SJCRH30 (cell line): ENCODE measurements around the gene CCNF. TPM values are rescaled to one million over a fixed set of nuclear protein-coding genes. Genes with fewer than 3 reads are reported as not detected.

Source experiments
- DNase-seq, 2 experiments: peaks; one replicate each; pipeline ENCODE4 v3.0.0-alpha.2; 2015 to 2020
- H3K27ac ChIP-seq: fragments of 250-450 bp; sonication (Bioruptor Pico); 2 replicates; pipeline ENCODE4 v1.5.1; 2020; ENCODE audit warnings: mild to moderate bottlenecking, moderate library complexity
- H3K27me3 ChIP-seq: fragments of 250-450 bp; sonication (Bioruptor Pico); 2 replicates; pipeline ENCODE4 v1.5.1; 2020; ENCODE audit warnings: mild to moderate bottlenecking, moderate library complexity
- H3K36me3 ChIP-seq: fragments of 250-450 bp; sonication (Bioruptor Pico); 2 replicates; pipeline ENCODE4 v1.5.1; 2020; ENCODE audit warnings: mild to moderate bottlenecking, moderate library complexity
- H3K4me1 ChIP-seq: fragments of 250-450 bp; sonication (Bioruptor Pico); 2 replicates; pipeline ENCODE4 v1.5.1; 2020; ENCODE audit warnings: mild to moderate bottlenecking, moderate library complexity
- H3K4me3 ChIP-seq: fragments of 250-450 bp; sonication (Bioruptor Pico); 2 replicates; pipeline ENCODE4 v1.5.1; 2020; ENCODE audit warnings: mild to moderate bottlenecking, moderate library complexity
- H3K9me3 ChIP-seq: fragments of 250-450 bp; sonication (Bioruptor Pico); replicated peaks from 2 replicates; pipeline ENCODE4 v1.5.1; 2020; ENCODE audit warnings: mild to moderate bottlenecking, moderate library complexity
- total RNA-seq: library from RNA; depleted of rRNA; stranded (reverse); fragments of >200 nt; shearing (Covaris generic); gene quantifications from 2 replicates; pipeline ENCODE4 v1.2.3, GENCODE V29; 2014

The CCNF gene
- total RNA-seq, 1 experiment from 2014 or later: 54.8 TPM

DNA sequence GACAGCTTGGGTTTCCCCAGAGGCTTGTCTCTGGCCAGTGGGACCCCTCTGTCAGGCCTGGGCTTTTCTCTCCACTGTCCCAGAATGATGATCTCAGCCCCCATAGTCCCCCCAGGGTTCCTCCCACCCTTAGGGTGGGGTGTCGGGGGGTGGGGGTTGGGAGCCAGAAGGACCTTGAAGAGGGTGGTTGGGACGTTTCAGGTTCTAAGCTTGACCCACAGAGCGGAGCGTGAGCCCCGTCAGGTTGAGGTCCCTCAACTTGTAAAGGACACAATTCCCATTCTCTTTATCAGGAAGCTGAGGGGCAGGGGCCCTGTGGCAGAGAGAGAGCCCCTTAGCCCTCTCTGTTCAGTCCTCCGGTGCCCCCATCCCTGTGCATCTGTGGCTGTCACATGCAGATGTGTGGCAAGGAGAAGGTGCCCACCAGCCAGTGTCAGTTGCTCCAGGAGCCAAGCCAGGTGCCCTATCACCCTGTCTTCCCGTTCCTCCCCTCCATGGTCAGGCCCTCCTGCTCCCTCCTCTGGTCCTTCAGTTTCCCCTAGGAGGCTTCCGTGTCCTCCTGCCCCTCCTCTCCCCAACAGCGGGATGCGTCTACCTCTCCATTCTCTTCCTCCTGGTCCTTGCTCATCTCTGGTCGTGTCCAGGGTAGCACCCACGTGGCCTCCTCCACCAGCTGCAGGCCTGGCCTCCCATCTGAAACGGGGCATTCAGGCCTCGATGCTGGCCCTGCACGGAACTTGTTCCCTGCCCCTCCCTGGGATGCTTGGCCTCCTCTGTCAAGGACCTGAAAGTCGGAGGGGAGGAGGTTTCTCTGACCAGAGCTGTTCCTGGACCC is 40.4 kb downstream of the CCNF start:
- H3K4me1 ChIP-seq: peaks cover 41% of the 10 kb centered on the region
- no peaks in the 10 kb centered on the region for H3K36me3 ChIP-seq
- H3K27ac ChIP-seq: peak overlapping the region; percentile 90
- DNase-seq: peak; percentile 44 to 54
- peak overlapping the region; percentile 60 for H3K4me3 ChIP-seq
- no peaks in the 10 kb centered on the region for H3K27me3 ChIP-seq
- H3K9me3 ChIP-seq: no peaks in the 10 kb centered on the region

DNA sequence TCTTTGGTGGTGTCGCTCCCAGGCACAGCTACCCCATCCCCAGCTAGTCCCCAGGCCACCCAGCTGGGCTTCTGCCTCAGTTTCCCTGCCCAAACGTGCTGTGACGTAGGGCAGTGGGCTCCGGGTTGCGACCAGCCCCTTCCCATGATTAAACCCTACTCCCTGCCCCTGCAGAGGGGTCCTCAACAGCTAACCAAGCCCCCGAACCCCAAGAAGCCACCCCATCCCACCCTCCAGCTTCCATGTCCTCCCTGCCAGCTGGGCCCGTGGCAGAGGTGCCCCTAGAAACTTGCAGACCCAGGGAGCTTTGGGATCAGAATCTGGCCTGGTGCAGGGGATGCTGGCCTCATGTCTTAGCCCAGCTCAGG is 41.0 kb downstream of the CCNF start:
- peaks cover 41% of the 10 kb centered on the region for H3K4me1 ChIP-seq
- DNase-seq: no peak
- H3K36me3 ChIP-seq: no peaks in the 10 kb centered on the region
- no peaks in the 10 kb centered on the region for H3K27me3 ChIP-seq
- peak overlapping the region; percentile 90; the same call in 1 of the 2 replicates for H3K27ac ChIP-seq
- no peaks in the 10 kb centered on the region for H3K9me3 ChIP-seq
- H3K4me3 ChIP-seq: no peak overlapping the region

DNA sequence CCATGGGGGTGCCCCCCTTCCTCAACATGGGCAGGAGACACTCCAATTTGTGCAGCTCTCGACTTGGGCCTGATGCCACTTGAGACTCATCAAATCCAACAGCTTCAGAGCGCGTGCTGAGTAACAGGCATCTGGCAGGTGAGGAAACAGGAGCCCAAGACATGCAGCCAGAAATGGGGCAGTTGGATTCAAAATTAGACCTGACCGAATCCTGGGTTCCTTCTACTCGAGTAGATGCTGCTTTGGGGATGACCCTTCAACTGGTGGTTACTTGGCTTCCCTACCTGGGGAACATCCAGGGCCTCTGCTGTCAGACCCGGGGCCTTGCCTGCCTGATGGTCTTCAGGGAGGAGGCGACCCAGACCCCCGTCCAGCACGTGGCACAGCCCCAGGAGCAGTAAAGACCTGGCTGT is 41.4 kb downstream of the CCNF start:
- H3K9me3 ChIP-seq: no peaks in the 10 kb centered on the region
- DNase-seq: peak; percentile 37 to 65
- no peaks in the 10 kb centered on the region for H3K36me3 ChIP-seq
- H3K27ac ChIP-seq: no peak overlapping the region; the same call in 1 of the 2 replicates
- H3K4me3 ChIP-seq: no peak overlapping the region
- H3K4me1 ChIP-seq: peaks cover 41% of the 10 kb centered on the region
- no peaks in the 10 kb centered on the region for H3K27me3 ChIP-seq

DNA sequence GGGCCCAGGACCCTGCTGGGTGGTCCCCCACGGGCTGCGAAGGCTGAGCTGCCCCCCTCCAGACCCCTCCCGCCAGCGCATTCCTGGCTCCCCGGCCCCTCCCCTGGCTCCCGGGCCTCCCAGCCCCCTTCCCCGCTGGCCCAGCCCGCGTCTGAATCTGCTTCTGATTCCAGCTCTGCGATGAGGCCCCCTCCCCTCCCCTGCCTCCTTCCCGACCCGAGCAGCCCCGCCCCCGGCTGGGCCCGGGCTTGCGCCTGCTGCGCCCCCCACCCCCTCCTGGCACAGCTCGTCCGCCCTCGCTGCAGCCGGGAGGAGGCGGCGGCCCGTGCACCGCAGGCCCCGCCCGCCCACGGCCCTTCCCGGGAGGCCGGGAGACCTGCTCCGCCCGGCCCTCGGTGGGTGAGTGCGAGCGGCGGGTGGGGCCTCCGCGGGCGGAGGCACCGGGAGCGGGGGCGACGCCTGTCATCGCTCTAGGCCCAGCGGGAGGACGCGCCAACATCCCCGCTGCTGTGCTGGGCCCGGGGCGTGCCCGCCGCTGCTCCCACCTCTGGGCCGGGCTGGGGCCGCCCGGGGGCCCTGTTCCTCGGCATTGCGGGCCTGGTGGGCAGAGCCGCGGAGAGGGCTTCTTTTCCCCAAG is 41.9 kb downstream of the CCNF start, which contains the start of gene NTN3:
TSS of gene NTN3 (plus strand) at position 282 of the 637 bp plus-strand sequence. CDS start 405 bp downstream, outside the sequence.
- H3K9me3 ChIP-seq: no peaks in the 10 kb centered on the region
- H3K36me3 ChIP-seq: no peaks in the 10 kb centered on the region
- no peak within 1 kb of the TSS; the same call in 1 of the 2 replicates for H3K27ac ChIP-seq
- peaks cover 41% of the 10 kb centered on the region for H3K4me1 ChIP-seq
- no peaks in the 10 kb centered on the region for H3K27me3 ChIP-seq
- peak within 1 kb of the TSS; percentile 51 for H3K4me3 ChIP-seq
- peak; percentile 36 to 68 for DNase-seq

DNA sequence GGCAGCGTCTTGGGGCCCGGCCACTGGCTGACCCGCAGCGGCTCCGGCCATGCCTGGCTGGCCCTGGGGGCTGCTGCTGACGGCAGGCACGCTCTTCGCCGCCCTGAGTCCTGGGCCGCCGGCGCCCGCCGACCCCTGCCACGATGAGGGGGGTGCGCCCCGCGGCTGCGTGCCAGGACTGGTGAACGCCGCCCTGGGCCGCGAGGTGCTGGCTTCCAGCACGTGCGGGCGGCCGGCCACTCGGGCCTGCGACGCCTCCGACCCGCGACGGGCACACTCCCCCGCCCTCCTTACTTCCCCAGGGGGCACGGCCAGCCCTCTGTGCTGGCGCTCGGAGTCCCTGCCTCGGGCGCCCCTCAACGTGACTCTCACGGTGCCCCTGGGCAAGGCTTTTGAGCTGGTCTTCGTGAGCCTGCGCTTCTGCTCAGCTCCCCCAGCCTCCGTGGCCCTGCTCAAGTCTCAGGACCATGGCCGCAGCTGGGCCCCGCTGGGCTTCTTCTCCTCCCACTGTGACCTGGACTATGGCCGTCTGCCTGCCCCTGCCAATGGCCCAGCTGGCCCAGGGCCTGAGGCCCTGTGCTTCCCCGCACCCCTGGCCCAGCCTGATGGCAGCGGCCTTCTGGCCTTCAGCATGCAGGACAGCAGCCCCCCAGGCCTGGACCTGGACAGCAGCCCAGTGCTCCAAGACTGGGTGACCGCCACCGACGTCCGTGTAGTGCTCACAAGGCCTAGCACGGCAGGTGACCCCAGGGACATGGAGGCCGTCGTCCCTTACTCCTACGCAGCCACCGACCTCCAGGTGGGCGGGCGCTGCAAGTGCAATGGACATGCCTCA is 42.6 kb downstream of the CCNF start:
- DNase-seq: no peak
- Histone ChIP-seq H3K27ac (no peak overlapping the region; the same call in 1 of the 2 replicates), H3K4me3 (peak overlapping the region; percentile 51), H3K4me1 (peaks cover 41% of the 10 kb centered on the region), H3K9me3 (no peaks in the 10 kb centered on the region), H3K27me3 (no peaks in the 10 kb centered on the region), H3K36me3 (no peaks in the 10 kb centered on the region)

DNA sequence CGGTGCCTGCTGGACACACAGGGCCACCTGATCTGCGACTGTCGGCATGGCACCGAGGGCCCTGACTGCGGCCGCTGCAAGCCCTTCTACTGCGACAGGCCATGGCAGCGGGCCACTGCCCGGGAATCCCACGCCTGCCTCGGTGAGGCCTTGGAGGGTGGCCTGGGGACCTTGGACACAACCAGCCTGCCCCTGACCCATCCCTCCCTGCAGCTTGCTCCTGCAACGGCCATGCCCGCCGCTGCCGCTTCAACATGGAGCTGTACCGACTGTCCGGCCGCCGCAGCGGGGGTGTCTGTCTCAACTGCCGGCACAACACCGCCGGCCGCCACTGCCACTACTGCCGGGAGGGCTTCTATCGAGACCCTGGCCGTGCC is 43.2 kb downstream of the CCNF start:
- H3K27me3 ChIP-seq: no peaks in the 10 kb centered on the region
- H3K9me3 ChIP-seq: no peaks in the 10 kb centered on the region
- no peak for DNase-seq
- no peaks in the 10 kb centered on the region for H3K36me3 ChIP-seq
- H3K27ac ChIP-seq: no peak overlapping the region
- peaks cover 36% of the 10 kb centered on the region for H3K4me1 ChIP-seq
- no peak overlapping the region for H3K4me3 ChIP-seq

DNA sequence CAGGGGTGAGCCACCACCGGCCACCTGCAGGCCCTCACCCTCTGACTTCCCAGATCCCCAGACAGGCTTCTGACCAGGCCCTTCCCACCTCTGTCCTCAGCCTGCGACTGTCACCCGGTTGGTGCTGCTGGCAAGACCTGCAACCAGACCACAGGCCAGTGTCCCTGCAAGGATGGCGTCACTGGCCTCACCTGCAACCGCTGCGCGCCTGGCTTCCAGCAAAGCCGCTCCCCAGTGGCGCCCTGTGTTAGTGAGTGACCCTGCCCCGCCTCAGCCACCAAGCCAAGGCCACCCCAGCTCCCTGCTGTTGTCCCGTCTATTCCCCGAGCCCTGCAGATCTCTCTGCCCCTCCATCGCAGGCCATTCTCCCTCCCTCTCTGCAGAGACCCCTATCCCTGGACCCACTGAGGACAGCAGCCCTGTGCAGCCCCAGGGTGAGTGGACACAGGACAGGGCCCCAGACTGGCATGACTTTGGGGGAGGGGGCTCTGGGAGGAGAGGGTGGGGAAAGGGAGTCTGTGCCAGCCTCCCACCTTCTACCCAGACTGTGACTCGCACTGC is 43.7 kb downstream of the CCNF start:
- Histone ChIP-seq H3K4me3 (no peak overlapping the region), H3K27ac (no peak overlapping the region), H3K27me3 (no peaks in the 10 kb centered on the region), H3K9me3 (no peaks in the 10 kb centered on the region), H3K36me3 (no peaks in the 10 kb centered on the region), H3K4me1 (peaks cover 36% of the 10 kb centered on the region)
- no peak for DNase-seq

DNA sequence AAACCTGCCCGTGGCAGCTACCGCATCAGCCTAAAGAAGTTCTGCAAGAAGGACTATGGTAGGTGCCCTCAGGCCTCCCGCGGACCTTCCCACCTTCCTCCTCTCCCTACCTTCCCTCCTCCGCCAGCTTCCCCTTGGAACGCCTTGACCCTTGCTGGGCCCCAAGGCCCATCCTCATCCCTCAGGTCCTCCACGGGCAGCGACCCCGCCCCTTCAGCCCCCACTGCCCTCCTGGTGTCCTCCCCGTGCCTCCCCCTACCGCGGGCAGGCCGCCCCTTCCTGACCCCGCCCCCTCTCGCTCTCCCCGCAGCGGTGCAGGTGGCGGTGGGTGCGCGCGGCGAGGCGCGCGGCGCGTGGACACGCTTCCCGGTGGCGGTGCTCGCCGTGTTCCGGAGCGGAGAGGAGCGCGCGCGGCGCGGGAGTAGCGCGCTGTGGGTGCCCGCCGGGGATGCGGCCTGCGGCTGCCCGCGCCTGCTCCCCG is 44.2 kb downstream of the CCNF start:
- Histone ChIP-seq H3K27ac (no peak overlapping the region), H3K4me1 (peaks cover 34% of the 10 kb centered on the region), H3K27me3 (no peaks in the 10 kb centered on the region), H3K4me3 (no peak overlapping the region), H3K9me3 (no peaks in the 10 kb centered on the region), H3K36me3 (no peaks in the 10 kb centered on the region)
- DNase-seq: no peak

DNA sequence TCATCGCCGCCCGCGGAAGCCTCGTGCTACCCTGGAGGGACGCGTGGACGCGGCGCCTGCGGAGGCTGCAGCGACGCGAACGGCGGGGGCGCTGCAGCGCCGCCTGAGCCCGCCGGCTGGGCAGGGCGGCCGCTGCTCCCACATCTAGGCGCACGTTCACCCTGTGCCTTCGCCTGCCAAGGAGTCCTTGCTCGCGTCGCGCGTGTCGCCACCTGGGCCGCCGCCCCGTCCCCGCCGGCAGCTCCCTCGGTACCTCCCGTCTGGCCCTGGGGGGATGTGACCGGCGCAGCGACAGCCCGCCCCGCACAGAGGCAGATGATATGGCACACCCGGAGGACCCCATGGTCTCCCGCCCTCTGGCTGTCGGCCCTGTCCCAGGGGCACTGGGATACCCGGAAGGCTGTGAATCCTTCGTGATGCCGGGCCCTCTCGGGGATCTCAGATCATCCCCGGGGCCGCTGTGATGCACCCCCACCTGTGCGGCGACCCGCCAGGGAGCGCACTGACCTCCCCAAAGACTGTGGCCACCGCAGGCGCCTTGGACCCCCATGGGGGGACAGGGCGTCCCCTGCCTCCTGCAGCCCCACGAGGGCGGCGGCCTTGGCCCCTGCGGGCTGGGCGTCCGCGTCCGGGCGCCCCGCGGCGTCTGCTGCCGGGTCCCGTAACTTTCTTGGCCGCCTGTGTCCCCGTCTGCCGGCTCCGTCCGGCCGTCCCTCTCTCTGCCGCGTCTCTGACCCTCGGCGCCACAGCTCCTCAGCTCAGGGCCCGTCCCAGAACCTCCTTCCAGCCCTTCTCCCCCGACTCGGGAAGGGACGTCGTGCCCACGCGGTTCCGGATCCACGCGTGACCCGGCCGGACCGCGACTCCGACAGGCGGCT is 45.0 kb downstream of the CCNF start:
- Histone ChIP-seq H3K27ac (peak overlapping the region; percentile 36; the same call in 1 of the 2 replicates), H3K27me3 (no peaks in the 10 kb centered on the region), H3K4me1 (peaks cover 27% of the 10 kb centered on the region)

DNA sequence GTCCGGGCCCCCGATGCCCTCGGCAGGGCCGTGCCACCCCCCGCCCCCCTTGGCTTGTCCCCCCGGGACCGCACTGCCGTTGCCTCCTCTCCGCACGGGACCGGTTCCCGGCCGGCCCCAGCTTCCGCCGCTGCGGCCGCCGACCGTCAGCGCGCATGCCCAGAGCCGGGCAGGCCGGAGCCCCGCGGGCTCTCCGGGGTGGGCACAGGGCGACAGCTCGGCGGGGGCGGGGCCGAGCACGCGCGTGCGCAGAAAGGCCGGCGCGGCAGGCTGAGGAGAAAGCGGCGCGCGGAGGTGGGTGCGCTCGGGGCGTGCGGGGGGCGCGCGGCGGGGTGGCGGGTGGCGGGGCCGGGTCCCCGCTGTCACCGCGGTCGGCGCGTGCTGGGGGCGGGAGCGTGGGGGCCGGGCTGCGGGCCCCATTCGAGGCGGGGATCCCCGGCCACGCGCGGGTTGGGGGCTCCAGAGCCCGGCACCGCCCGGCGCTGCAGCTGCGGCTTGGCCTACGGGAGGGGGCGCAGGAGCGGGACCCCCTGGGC is 45.7 kb downstream of the CCNF start, which contains the start of gene TBC1D24:
TSS of gene TBC1D24 (plus strand) at position 251 of the 536 bp plus-strand sequence. CDS start 21,022 bp downstream, outside the sequence.
- H3K4me3 ChIP-seq: peak within 1 kb of the TSS; percentile 68
- no peaks in the 10 kb centered on the region for H3K9me3 ChIP-seq
- H3K27me3 ChIP-seq: no peaks in the 10 kb centered on the region
- peaks cover 20% of the 10 kb centered on the region for H3K4me1 ChIP-seq
- H3K27ac ChIP-seq: peak within 1 kb of the TSS; percentile 36; the same call in 1 of the 2 replicates
- DNase-seq: peak; percentile 81 to 86
- H3K36me3 ChIP-seq: no peaks in the 10 kb centered on the region

More for the DNA sequence above, 45.0 kb downstream of the CCNF start:
- peak overlapping the region; percentile 68 for H3K4me3 ChIP-seq
- H3K9me3 ChIP-seq: no peaks in the 10 kb centered on the region
- H3K36me3 ChIP-seq: no peaks in the 10 kb centered on the region
- DNase-seq: peak in 1 of 2 experiments; percentile 31

DNA sequence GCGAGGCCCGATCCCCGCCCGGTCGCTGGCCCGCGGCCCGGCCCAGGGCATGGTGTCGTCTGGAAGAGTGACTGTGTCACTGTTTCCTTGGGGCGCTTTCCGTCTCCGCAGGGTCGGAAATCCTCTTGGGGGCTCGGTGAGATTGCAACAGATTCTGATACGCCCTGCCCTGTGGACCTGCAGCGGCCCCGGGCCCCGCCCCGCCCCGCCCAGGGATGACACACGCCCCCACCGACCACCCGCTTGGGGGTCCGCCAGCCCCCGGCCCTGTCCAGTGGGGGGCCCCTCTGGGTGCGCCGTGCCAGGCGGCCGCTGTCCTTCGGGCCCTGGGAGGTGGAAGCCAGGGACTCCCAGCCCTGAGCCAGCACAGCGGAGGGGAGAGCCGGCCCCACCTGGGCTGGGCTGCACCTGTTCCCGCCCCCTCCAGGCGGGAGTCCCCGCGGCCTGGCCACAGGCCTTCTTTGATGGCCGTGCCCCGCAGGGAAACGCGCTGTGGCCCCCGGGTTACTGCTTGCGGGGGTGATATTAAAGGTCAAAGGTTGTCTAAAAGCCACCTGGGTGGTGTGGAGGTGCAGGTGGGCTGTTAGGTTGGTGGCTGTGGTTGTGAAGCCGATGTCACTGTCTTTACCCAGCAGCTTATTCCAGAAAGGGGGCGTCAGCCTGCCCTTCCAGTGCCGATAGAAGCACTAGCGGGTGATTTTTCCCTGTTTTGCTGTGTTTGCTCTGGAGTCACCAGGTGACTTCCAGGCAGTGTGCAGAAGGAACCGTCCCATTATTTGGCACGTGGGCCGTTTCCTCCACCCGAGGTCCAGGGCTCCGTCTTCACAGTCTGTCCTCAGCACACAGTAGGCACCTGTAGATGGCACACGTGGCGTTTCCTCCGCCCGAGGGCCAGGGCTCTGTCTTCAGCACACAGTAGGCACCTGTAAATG is 46.4 kb downstream of the CCNF start:
- peak in 1 of 2 experiments; percentile 37 for DNase-seq
- Histone ChIP-seq H3K4me3 (peak overlapping the region; percentile 68), H3K9me3 (no peaks in the 10 kb centered on the region), H3K27me3 (no peaks in the 10 kb centered on the region), H3K27ac (no peak overlapping the region), H3K36me3 (no peaks in the 10 kb centered on the region), H3K4me1 (peaks cover 12% of the 10 kb centered on the region)

DNA sequence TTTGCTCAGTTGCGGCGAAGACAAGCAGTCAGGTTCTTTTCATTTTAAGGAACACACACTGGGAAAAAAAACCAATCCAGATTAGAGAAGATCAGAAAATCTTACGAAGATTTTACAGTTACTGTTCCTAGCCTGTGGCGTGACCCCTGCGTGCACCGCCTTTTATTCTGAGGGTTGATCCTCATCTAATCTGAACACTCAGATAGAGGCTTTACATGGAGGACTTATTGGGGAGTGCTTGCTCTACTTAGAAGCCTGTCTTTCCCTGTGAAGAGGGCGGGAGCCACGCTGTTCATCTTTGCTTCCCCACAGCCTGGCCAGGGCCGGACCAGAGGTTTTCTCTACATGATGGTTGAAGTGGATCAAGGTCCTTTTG is 47.1 kb downstream of the CCNF start:
- no peaks in the 10 kb centered on the region for H3K27me3 ChIP-seq
- no peaks in the 10 kb centered on the region for H3K9me3 ChIP-seq
- no peak overlapping the region for H3K4me3 ChIP-seq
- no peak for DNase-seq
- H3K27ac ChIP-seq: no peak overlapping the region
- peaks cover 12% of the 10 kb centered on the region for H3K4me1 ChIP-seq
- no peaks in the 10 kb centered on the region for H3K36me3 ChIP-seq
